Measurements from ENCODE around the gene HES1. TPM values are rescaled to one million over a fixed set of nuclear protein-coding genes. Genes with fewer than 3 reads are reported as not detected.

HES1 gene
- total and polyA plus RNA-seq, 9 of the 15 experiments (the other 6 are each of a cell fraction or from before 2014, with no cell fraction given) = 3.4 to 37.0 (median 19.3) TPM

- TF ChIP-seq MGA (IDR thresholded peaks at IDR 0.05) = peak; percentile 61
- 0 out of 2 replicates have a peak, but pooled peaks have one; percentile 40 for TF ChIP-seq TCF3 (CRISPR knock-in tag; IDR thresholded peaks at IDR 0.05)
- TF ChIP-seq ZBTB9 (CRISPR knock-in tag; IDR thresholded peaks at IDR 0.05) = peak; percentile 87; the same call in 1 of the 2 replicates
- no peak for TF ChIP-seq HDAC8 (tag; IDR thresholded peaks at IDR 0.05)
- no peak for TF ChIP-seq CEBPB (tag; IDR thresholded peaks at IDR 0.05)
- TF ChIP-seq ARID2 (IDR thresholded peaks at IDR 0.05) = no peak
- TF ChIP-seq ZNF696 (CRISPR knock-in tag; conservative IDR thresholded peaks at IDR 0.05) = 0 out of 2 replicates have a peak, but pooled peaks have one; percentile 49
- TF ChIP-seq ZNF507 (tag; conservative IDR thresholded peaks at IDR 0.05) = no peak
- TF ChIP-seq HDAC2 (IDR thresholded peaks at IDR 0.05) = peak; percentile 63; the same call in 1 of the 2 replicates
- TF ChIP-seq ZNF780A (CRISPR knock-in tag; IDR thresholded peaks at IDR 0.05) = peak; percentile 7; the same call in 1 of the 2 replicates
- no peak for TF ChIP-seq PCBP1 (IDR thresholded peaks at IDR 0.05; ENCODE audit: low read depth, low read length, poor library complexity, severe bottlenecking)
- 0 out of 2 replicates have a peak, but pooled peaks have one; percentile 10 for TF ChIP-seq TEAD2 (tag; IDR thresholded peaks at IDR 0.05)
- TF ChIP-seq RFX7 (CRISPR knock-in tag; IDR thresholded peaks at IDR 0.05) = 0 out of 2 replicates have a peak, but pooled peaks have one; percentile 8
- TF ChIP-seq HMG20A (CRISPR knock-in tag; conservative IDR thresholded peaks at IDR 0.05) = no peak
- no peak for TF ChIP-seq KLF6 (CRISPR knock-in tag; IDR thresholded peaks at IDR 0.05; ENCODE audit: borderline replicate concordance)
- TF ChIP-seq KDM1A (IDR thresholded peaks at IDR 0.05) = peak; percentile 33 to 62; a peak in 2 of 4 replicates
These were observed 3.3 kb downstream of the HES1 start (continued) for GRCh38 chr3:194139071-194139813.
